GM19452 (cell line): ENCODE results near the gene RANBP17.

ENCODE experiments used
- ATAC-seq: cut with Tn5 transposase; IDR thresholded peaks from one replicate; pipeline ENCODE4 v1.9.1; 2021; ENCODE audit not compliant: unreplicated experiment

The RANBP17 gene

GRCh38 chr5:171344936-171345608, 483.3 kb downstream of the RANBP17 start:
- ATAC-seq, result no peak
